ENCODE results near the gene ABCA13.

DNA sequence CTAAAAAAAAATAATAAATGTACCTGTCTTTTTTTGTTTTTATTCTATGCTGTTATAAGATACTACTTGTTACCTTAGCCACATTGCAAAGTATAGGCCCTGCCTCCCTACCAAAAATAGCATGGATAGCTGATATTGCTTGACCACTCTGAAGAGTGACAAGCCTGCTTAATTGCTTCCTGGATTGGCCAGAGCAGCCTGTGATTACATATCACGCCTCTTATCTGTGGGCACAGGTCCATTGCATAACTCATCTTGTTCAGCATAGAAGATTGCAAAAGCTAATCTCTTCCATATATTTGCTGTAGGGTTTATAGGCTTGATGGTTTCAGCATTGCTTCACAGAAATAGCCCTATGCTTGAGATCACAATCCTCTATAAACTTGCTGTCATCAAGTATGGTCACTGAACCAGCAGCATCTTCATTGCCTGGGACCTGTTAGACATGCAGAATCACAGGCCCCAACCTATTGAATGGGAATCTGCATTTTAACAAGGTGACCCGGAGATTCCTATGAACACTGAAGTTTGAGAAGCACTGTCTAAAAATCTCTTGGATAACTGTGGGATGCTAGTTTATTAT, 472.3 kb downstream of the ABCA13 start:
- TF ChIP-seq, protein P1, sequence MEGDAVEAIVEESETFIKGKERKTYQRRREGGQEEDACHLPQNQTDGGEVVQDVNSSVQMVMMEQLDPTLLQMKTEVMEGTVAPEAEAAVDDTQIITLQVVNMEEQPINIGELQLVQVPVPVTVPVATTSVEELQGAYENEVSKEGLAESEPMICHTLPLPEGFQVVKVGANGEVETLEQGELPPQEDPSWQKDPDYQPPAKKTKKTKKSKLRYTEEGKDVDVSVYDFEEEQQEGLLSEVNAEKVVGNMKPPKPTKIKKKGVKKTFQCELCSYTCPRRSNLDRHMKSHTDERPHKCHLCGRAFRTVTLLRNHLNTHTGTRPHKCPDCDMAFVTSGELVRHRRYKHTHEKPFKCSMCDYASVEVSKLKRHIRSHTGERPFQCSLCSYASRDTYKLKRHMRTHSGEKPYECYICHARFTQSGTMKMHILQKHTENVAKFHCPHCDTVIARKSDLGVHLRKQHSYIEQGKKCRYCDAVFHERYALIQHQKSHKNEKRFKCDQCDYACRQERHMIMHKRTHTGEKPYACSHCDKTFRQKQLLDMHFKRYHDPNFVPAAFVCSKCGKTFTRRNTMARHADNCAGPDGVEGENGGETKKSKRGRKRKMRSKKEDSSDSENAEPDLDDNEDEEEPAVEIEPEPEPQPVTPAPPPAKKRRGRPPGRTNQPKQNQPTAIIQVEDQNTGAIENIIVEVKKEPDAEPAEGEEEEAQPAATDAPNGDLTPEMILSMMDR (IDR thresholded peaks at IDR 0.05): no peak
- TF ChIP-seq POLR2A (IDR thresholded peaks at IDR 0.05): no peak

Data from gastroesophageal sphincter (tissue), 3 donors.